A549 (cell line): ENCODE measurements around the gene CALR3. TPM values are rescaled to one million over a fixed set of nuclear protein-coding genes. Genes with fewer than 3 reads are reported as not detected.

ENCODE experiments used
- ATAC-seq, 2 experiments: fragments of 200-7000 bp in 1 of 2; fragments of >200 bp in 1 of 2; cut with Nextera tagmentation in 1 of 2; cut with Tn5 transposase in 1 of 2; 3 replicates each; pipeline versions ENCODE4 v1.8.0 to v1.9.1; 2018 to 2020; ENCODE audit warnings: mild to moderate bottlenecking in 1 of 2, moderate library complexity in 1 of 2
- CTCF ChIA-PET: fragments of 300-600 bp; sonication (Branson Sonifier 250); formaldehyde crosslinking; extraction: SDS; loops from one replicate; lab custom pipeline; 2021; ENCODE audit warnings: antibody characterized with exemption, inconsistent platforms; lab: Yijun Ruan, JAX
- POLR2A ChIA-PET: fragments of 350-600 bp; formaldehyde crosslinking; extraction: SDS; loops from one replicate; lab custom pipeline; 2021; ENCODE audit warnings: antibody characterized with exemption, inconsistent platforms; lab: Yijun Ruan, JAX
- DNase-seq, 2 experiments: peaks; one replicate each; pipeline versions ENCODE4 v3.0.0 to v3.0.0-alpha.2; 2011 to 2016; ENCODE audit warnings: low read depth in 1 of 2, low spot score in 1 of 2
- FAIRE-seq: peaks from 2 replicates; lab custom pipeline; 2011; peaks lifted over from hg19 to GRCh38; lab: Jason Lieb, UNC
- H3K27ac ChIP-seq, 2 experiments: fragments of >200 bp; sonication (Bioruptor Twin); formaldehyde crosslinking; 3 replicates each; pipeline ENCODE4 v1.5.1; 2016 to 2017
- H3K4me1 ChIP-seq: fragments of >200 bp; sonication (Bioruptor Twin); formaldehyde crosslinking; 3 replicates; pipeline ENCODE4 v1.6.1; 2016
- H3K4me2 ChIP-seq: fragments of >200 bp; sonication (Bioruptor Twin); formaldehyde crosslinking; 3 replicates; pipeline ENCODE4 v1.6.1; 2016
- H3K4me3 ChIP-seq: fragments of >200 bp; sonication (Bioruptor Twin); formaldehyde crosslinking; 3 replicates; pipeline ENCODE4 v1.5.1; 2016
- H3K9me3 ChIP-seq: fragments of >200 bp; sonication (Bioruptor Twin); formaldehyde crosslinking; 3 replicates; pipeline ENCODE4 v1.6.1; 2016
- BCL3 ChIP-seq: fragments of >200 bp; sonication (Bioruptor Twin); formaldehyde crosslinking; IDR thresholded peaks from 3 replicates; pipeline ENCODE4 v1.6.1; 2016
- CBX2 ChIP-seq: fragments of 200-600 bp; sonication (generic); IDR thresholded peaks from 2 replicates; pipeline ENCODE4 v1.6.1; 2016; ENCODE audit warnings: low read depth, mild to moderate bottlenecking, borderline replicate concordance
- CEBPB ChIP-seq, 2 experiments: fragments of >200 bp in 1 of 2; sonication (Bioruptor Twin) in 1 of 2; formaldehyde crosslinking in 1 of 2; IDR thresholded peaks; 2 replicates each; pipeline ENCODE4 v1.6.1; 2012 to 2016
- CHD2 ChIP-seq: fragments of 150-350 bp; IDR thresholded peaks from 2 replicates; pipeline ENCODE4 v1.6.1; 2014; ENCODE audit warnings: low read length; ENCODE audit not compliant: partially characterized antibody
- EHF ChIP-seq: fragments of 250-450 bp; sonication (Bioruptor Pico); IDR thresholded peaks from 2 replicates; pipeline ENCODE4 v1.5.0; 2020; ENCODE audit warnings: mild to moderate bottlenecking
- ELK1 ChIP-seq: fragments of 150-350 bp; IDR thresholded peaks from 2 replicates; pipeline ENCODE4 v1.6.1; 2014; ENCODE audit warnings: low read depth, mild to moderate bottlenecking, low read length
- FOSB ChIP-seq: fragments of 250-450 bp; sonication (Bioruptor Pico); IDR thresholded peaks from 2 replicates; pipeline ENCODE4 v1.5.0; 2020; ENCODE audit warnings: mild to moderate bottlenecking, moderate library complexity
- HOXB5 ChIP-seq: fragments of 250-450 bp; sonication (Bioruptor Pico); IDR thresholded peaks from 2 replicates; pipeline ENCODE4 v1.5.0; 2020; ENCODE audit warnings: mild to moderate bottlenecking, moderate library complexity
- JUNB ChIP-seq: fragments of >200 bp; sonication (Bioruptor Twin); formaldehyde crosslinking; IDR thresholded peaks from 2 replicates; pipeline ENCODE4 v1.6.1; 2016
- KDM5A ChIP-seq: fragments of 200-600 bp; sonication (generic); IDR thresholded peaks from 2 replicates; pipeline ENCODE4 v1.6.1; 2016; ENCODE audit warnings: antibody characterized with exemption, mild to moderate bottlenecking
- MAZ ChIP-seq: fragments of 150-350 bp; IDR thresholded peaks from 2 replicates; pipeline ENCODE4 v1.6.1; 2014; ENCODE audit warnings: antibody characterized with exemption, low read depth, low read length, borderline replicate concordance
- NFE2L2 ChIP-seq: fragments of 150-350 bp; conservative IDR thresholded peaks from 2 replicates; pipeline ENCODE4 v1.6.1; 2014; ENCODE audit warnings: low read length
- PHF8 ChIP-seq: fragments of 200-600 bp; sonication (generic); IDR thresholded peaks from 2 replicates; pipeline ENCODE4 v1.6.1; 2016; ENCODE audit warnings: low read depth, mild to moderate bottlenecking, antibody characterized with exemption, moderate library complexity, borderline replicate concordance
- RAD21 ChIP-seq, 2 experiments: fragments of >200 bp in 1 of 2; sonication (Bioruptor Twin) in 1 of 2; formaldehyde crosslinking in 1 of 2; IDR thresholded peaks in 1 of 2; conservative IDR thresholded peaks in 1 of 2; 2 replicates in 1 of 2; 3 replicates in 1 of 2; pipeline ENCODE4 v1.6.1; 2012 to 2018; ENCODE audit warnings: inconsistent platforms in 1 of 2
- RCOR1 ChIP-seq: fragments of 150-350 bp; IDR thresholded peaks from 2 replicates; pipeline ENCODE4 v1.6.1; 2014; ENCODE audit warnings: antibody characterized with exemption, low read length, low read depth
- REST ChIP-seq: fragments of 200-600 bp; sonication (generic); IDR thresholded peaks from 2 replicates; pipeline ENCODE4 v1.6.1; 2016; ENCODE audit warnings: antibody characterized with exemption, mild to moderate bottlenecking, moderate library complexity
- TFCP2L1 ChIP-seq: fragments of 250-450 bp; sonication (Bioruptor Pico); IDR thresholded peaks from 2 replicates; pipeline ENCODE4 v1.5.0; 2021; ENCODE audit warnings: mild to moderate bottlenecking
- USF2 ChIP-seq: fragments of 450-650 bp; IDR thresholded peaks from 2 replicates; pipeline ENCODE4 v1.6.1; 2014; ENCODE audit warnings: antibody characterized with exemption
- ZC3H11A ChIP-seq: fragments of 450-650 bp; IDR thresholded peaks from 2 replicates; pipeline ENCODE4 v1.6.1; 2014; ENCODE audit warnings: antibody characterized with exemption, mild to moderate bottlenecking
- WGBS: methylation state at CpG from one replicate; pipeline ENCODE4 v1.1.6; 2017; ENCODE audit errors: missing lambda C conversion rate; 5-methylcytosine and 5-hydroxymethylcytosine counted together
- polyA plus RNA-seq, 4 experiments: library from polyadenylated mRNA; depleted of rRNA in 3 of 4; stranded (reverse); fragments of >200 nt; fragmentation: RNase III in 1 of 4; extraction: RNeasy Plus Mini Kit Qiagen cat#74134 plus additional on column Dnase treatment in 1 of 4; gene quantifications; 2 replicates in 3 of 4; 3 replicates in 1 of 4; pipeline ENCODE4 v1.2.3, GENCODE V29; 2011 to 2017
- small RNA-seq, 6 experiments: library from RNA; depleted of rRNA; stranded (forward); fragments of <200 nt; gene quantifications; one replicate each; pipeline ENCODE3, GENCODE V24; 2012

The CALR3 gene
- polyA plus RNA-seq, 2 of the 4 experiments (the other 2 are of a cell fraction) = 0.10 TPM; not detected in 1

GRCh38 chr19:16429759-16430091 is 66.2 kb downstream of the CALR3 start:
- ATAC-seq = no peak
- no peaks in the 10 kb centered on the region for H3K4me1 ChIP-seq
- no CpG with 5 or more reads among the region's 3 CpGs for WGBS
- no peaks in the 10 kb centered on the region for H3K9me3 ChIP-seq
- H3K27ac ChIP-seq = no peak overlapping the region
- ChIA-PET POLR2A (no interaction called here), CTCF (interaction anchor here (2.7 kb wide), 1 partner anchor 12 kb away, joined by 11 read pairs; no protein-coding TSS in a partner anchor)
- no peak for DNase-seq
- no peak for FAIRE-seq
- no peak for TF ChIP-seq TFCP2L1 (CRISPR knock-in tag)
- TF ChIP-seq RCOR1 = no peak
- TF ChIP-seq CHD2 = no peak
- TF ChIP-seq MAZ = no peak
- TF ChIP-seq PHF8 = no peak
- no peak for TF ChIP-seq KDM5A
- no peak for TF ChIP-seq RAD21 (conservative IDR thresholded peaks at IDR 0.05 in 1 of 2, IDR thresholded peaks at IDR 0.05 in 1 of 2)
- no peak for TF ChIP-seq CEBPB (IDR thresholded peaks at IDR 0.05)
- no peak for TF ChIP-seq ELK1
- no peak for TF ChIP-seq EHF (CRISPR knock-in tag)
- no peak for TF ChIP-seq HOXB5 (CRISPR knock-in tag)
- TF ChIP-seq ZC3H11A = no peak
- TF ChIP-seq USF2 = no peak
- H3K4me3 ChIP-seq = no peak overlapping the region
- H3K4me2 ChIP-seq = no peak overlapping the region

- FAIRE-seq (no peak), ATAC-seq (peak in 1 of 2 experiments; percentile 24; a peak in 1 of 6 replicates), DNase-seq (no peak)
- CTCF ChIA-PET = no interaction called here
- no peaks in the 10 kb centered on the region for H3K4me1 ChIP-seq
- 92% methylated on average over 7 of the region's 13 CpGs for WGBS
- H3K9me3 ChIP-seq = no peaks in the 10 kb centered on the region
- POLR2A ChIA-PET = no interaction called here
- TF ChIP-seq JUNB (no peak), FOSB (CRISPR knock-in tag) (no peak), ZC3H11A (no peak), NFE2L2 (no peak), BCL3 (no peak), CBX2 (no peak), RAD21 (conservative IDR thresholded peaks at IDR 0.05 in 1 of 2, IDR thresholded peaks at IDR 0.05 in 1 of 2) (no peak), REST (no peak)
- no peak overlapping the region for H3K27ac ChIP-seq
- no peak overlapping the region for H3K4me3 ChIP-seq
- H3K4me2 ChIP-seq = no peak overlapping the region
Observed at GRCh38 chr19:16429066-16429758, 66.8 kb downstream of the CALR3 start.

Small RNAs within 50 kb of the gene (small RNA-seq; reads per million reads assigned to genes)
- gene RN7SL146P = 0 reads per million in 6 experiments

Other genes starting within 250 kb of the CALR3 start
- gene KLF2, start 171.3 kb downstream of the CALR3 start, polyA plus RNA-seq (2011; rRNA removed) = 2.7 and 3.4 TPM in 2 replicates
- gene KLF2, start 171.3 kb downstream of the CALR3 start, polyA plus RNA-seq (2017; fragmentation: RNase III; extraction: RNeasy Plus Mini Kit Qiagen cat#74134 plus additional on column Dnase treatment) = 6.0 to 7.0 TPM (median 6.9 TPM) in 3 replicates
- gene EPS15L1, start 24.2 kb downstream of the CALR3 start, polyA plus RNA-seq (2011; rRNA removed) = 10.7 and 12.8 TPM in 2 replicates
- gene EPS15L1, start 24.2 kb downstream of the CALR3 start, polyA plus RNA-seq (2017; fragmentation: RNase III; extraction: RNeasy Plus Mini Kit Qiagen cat#74134 plus additional on column Dnase treatment) = 10.0 to 11.2 TPM (median 10.5 TPM) in 3 replicates
- 2.7 and 2.9 TPM in 2 replicates for gene C19orf44, start 227 bp upstream of the CALR3 start, polyA plus RNA-seq (2011; rRNA removed)
- gene C19orf44, start 227 bp upstream of the CALR3 start, polyA plus RNA-seq (2017; fragmentation: RNase III; extraction: RNeasy Plus Mini Kit Qiagen cat#74134 plus additional on column Dnase treatment) = 2.7 to 3.4 TPM (median 3.0 TPM) in 3 replicates
- 4.4 and 6.5 TPM in 2 replicates for gene CHERP, start 46.3 kb upstream of the CALR3 start, polyA plus RNA-seq (2011; rRNA removed)
- gene CHERP, start 46.3 kb upstream of the CALR3 start, polyA plus RNA-seq (2017; fragmentation: RNase III; extraction: RNeasy Plus Mini Kit Qiagen cat#74134 plus additional on column Dnase treatment) = 23.6 to 24.6 TPM (median 24.4 TPM) in 3 replicates
- gene SLC35E1, start 76.2 kb upstream of the CALR3 start, polyA plus RNA-seq (2011; rRNA removed) = 25.1 and 30.8 TPM in 2 replicates
- 15.7 to 17.2 TPM (median 16.7 TPM) in 3 replicates for gene SLC35E1, start 76.2 kb upstream of the CALR3 start, polyA plus RNA-seq (2017; fragmentation: RNase III; extraction: RNeasy Plus Mini Kit Qiagen cat#74134 plus additional on column Dnase treatment)
- 2.2 and 2.4 TPM in 2 replicates for gene MED26, start 132.0 kb upstream of the CALR3 start, polyA plus RNA-seq (2011; rRNA removed)
- 3.6 to 4.0 TPM (median 3.8 TPM) in 3 replicates for gene MED26, start 132.0 kb upstream of the CALR3 start, polyA plus RNA-seq (2017; fragmentation: RNase III; extraction: RNeasy Plus Mini Kit Qiagen cat#74134 plus additional on column Dnase treatment)
- gene SMIM7, start 164.0 kb upstream of the CALR3 start, polyA plus RNA-seq (2011; rRNA removed) = 98.8 and 103 TPM in 2 replicates
- 74.6 to 74.8 TPM (median 74.7 TPM) in 3 replicates for gene SMIM7, start 164.0 kb upstream of the CALR3 start, polyA plus RNA-seq (2017; fragmentation: RNase III; extraction: RNeasy Plus Mini Kit Qiagen cat#74134 plus additional on column Dnase treatment)
- gene TMEM38A, start 165.0 kb upstream of the CALR3 start, polyA plus RNA-seq (2011; rRNA removed) = 1.2 and 1.8 TPM in 2 replicates
- gene TMEM38A, start 165.0 kb upstream of the CALR3 start, polyA plus RNA-seq (2017; fragmentation: RNase III; extraction: RNeasy Plus Mini Kit Qiagen cat#74134 plus additional on column Dnase treatment) = 1.1 to 2.1 TPM (median 1.5 TPM) in 3 replicates
- 0.01 TPM in 1 of 2 replicates, not detected in the other for gene NWD1, start 223.7 kb upstream of the CALR3 start, polyA plus RNA-seq (2011; rRNA removed)
- 0.01 TPM in 1 of 3 replicates, not detected in the others for gene NWD1, start 223.7 kb upstream of the CALR3 start, polyA plus RNA-seq (2017; fragmentation: RNase III; extraction: RNeasy Plus Mini Kit Qiagen cat#74134 plus additional on column Dnase treatment)